Measurements from ENCODE around the gene ADK. TPM values are rescaled to one million over a fixed set of nuclear protein-coding genes. Genes with fewer than 3 reads are reported as not detected.

The ADK gene
- polyA plus RNA-seq, 1 donor (not counting 4 experiments of a cell fraction or from before 2014, with no cell fraction given): 139 TPM

- Histone ChIP-seq H2AFZ (ENCODE audit: control insufficient read depth, low read length) (no peak overlapping the region), H3K9me3 (ENCODE audit: control insufficient read depth, low read depth, low read length) (no peaks in the 10 kb centered on the region), H3K4me1 (ENCODE audit: control insufficient read depth, extremely low read depth, insufficient read depth, low read length) (no peaks in the 10 kb centered on the region), H3K27ac (ENCODE audit: control insufficient read depth, insufficient read depth, low read length) (no peak overlapping the region), H3K9ac (ENCODE audit: control insufficient read depth, extremely low read depth, insufficient read depth, low read length) (no peak overlapping the region), H3K4me3 (ENCODE audit: control insufficient read depth in 2 of 3, extremely low read depth in 1 of 3, insufficient read depth in 2 of 3, low read depth in 1 of 3, low read length in 3 of 3) (no peak overlapping the region), H4K20me1 (ENCODE audit: control insufficient read depth, extremely low read depth, insufficient read depth, low read length) (no peaks in the 10 kb centered on the region), H3K4me2 (ENCODE audit: control insufficient read depth, extremely low read depth, insufficient read depth, low read depth, low read length) (no peak overlapping the region), H3K79me2 (ENCODE audit: control insufficient read depth, insufficient read depth, low read length) (no peaks in the 10 kb centered on the region), H3K9me1 (ENCODE audit: control insufficient read depth, extremely low read depth, insufficient read depth, low read length) (no peaks in the 10 kb centered on the region), H3K27me3 (ENCODE audit: control insufficient read depth, extremely low read depth, insufficient read depth, low read length) (no peaks in the 10 kb centered on the region), H3K36me3 (ENCODE audit: control insufficient read depth in 2 of 2, extremely low read depth in 1 of 2, insufficient read depth in 2 of 2, low read length in 2 of 2) (peaks cover 0 to 2% of the 10 kb centered on the region in 2 experiments)
- DNase-seq (ENCODE audit: low read depth, low spot score): no peak
- no peak for FAIRE-seq
- dilution Hi-C loops (cut with MboI; ENCODE audit: extremely low pct_ligation_motif_present, low sequenced_read_pairs): no loop called here
- TF ChIP-seq EZH2 (IDR thresholded peaks at IDR 0.05; ENCODE audit: low read length) (no peak), CTCF (optimal IDR thresholded peaks at IDR 0.05 in 1 of 3, IDR thresholded peaks at IDR 0.05 in 1 of 3, conservative IDR thresholded peaks at IDR 0.05 in 1 of 3; ENCODE audit: extremely low read depth in 1 of 3, insufficient read depth in 2 of 3, low read length in 3 of 3) (no peak)
Measured at GRCh38 chr10:74690393-74690792, 539.4 kb downstream of the ADK start.

GRCh38 chr10:74691164-74691563 is 540.1 kb downstream of the ADK start:
- H3K79me2 ChIP-seq (ENCODE audit: control insufficient read depth, insufficient read depth, low read length): no peaks in the 10 kb centered on the region
- no peaks in the 10 kb centered on the region for H3K27me3 ChIP-seq (ENCODE audit: control insufficient read depth, extremely low read depth, insufficient read depth, low read length)
- H3K4me3 ChIP-seq (ENCODE audit: control insufficient read depth in 2 of 3, extremely low read depth in 1 of 3, insufficient read depth in 2 of 3, low read depth in 1 of 3, low read length in 3 of 3): no peak overlapping the region
- TF ChIP-seq EZH2 (IDR thresholded peaks at IDR 0.05; ENCODE audit: low read length) (no peak), CTCF (optimal IDR thresholded peaks at IDR 0.05 in 1 of 3, IDR thresholded peaks at IDR 0.05 in 1 of 3, conservative IDR thresholded peaks at IDR 0.05 in 1 of 3; ENCODE audit: extremely low read depth in 1 of 3, insufficient read depth in 2 of 3, low read length in 3 of 3) (no peak)
- no peaks in the 10 kb centered on the region for H4K20me1 ChIP-seq (ENCODE audit: control insufficient read depth, extremely low read depth, insufficient read depth, low read length)
- H3K36me3 ChIP-seq (ENCODE audit: control insufficient read depth in 2 of 2, extremely low read depth in 1 of 2, insufficient read depth in 2 of 2, low read length in 2 of 2): peaks cover 0 to 2% of the 10 kb centered on the region in 2 experiments
- dilution Hi-C loops (cut with MboI; ENCODE audit: extremely low pct_ligation_motif_present, low sequenced_read_pairs): no loop called here
- no peak for DNase-seq (ENCODE audit: low read depth, low spot score)
- H2AFZ ChIP-seq (ENCODE audit: control insufficient read depth, low read length): no peak overlapping the region
- H3K9me3 ChIP-seq (ENCODE audit: control insufficient read depth, low read depth, low read length): no peaks in the 10 kb centered on the region
- no peak overlapping the region for H3K4me2 ChIP-seq (ENCODE audit: control insufficient read depth, extremely low read depth, insufficient read depth, low read depth, low read length)
- H3K9me1 ChIP-seq (ENCODE audit: control insufficient read depth, extremely low read depth, insufficient read depth, low read length): no peaks in the 10 kb centered on the region
- no peak for FAIRE-seq
- H3K9ac ChIP-seq (ENCODE audit: control insufficient read depth, extremely low read depth, insufficient read depth, low read length): no peak overlapping the region
- H3K4me1 ChIP-seq (ENCODE audit: control insufficient read depth, extremely low read depth, insufficient read depth, low read length): no peaks in the 10 kb centered on the region
- no peak overlapping the region for H3K27ac ChIP-seq (ENCODE audit: control insufficient read depth, insufficient read depth, low read length)
